ENCODE data around the gene IKZF2.

GRCh38 chr2:212998626-212999359, 152.6 kb downstream of the IKZF2 start:
- TF ChIP-seq POLR2A (IDR thresholded peaks at IDR 0.05; ENCODE audit: low read length) (no peak), GATA1 (IDR thresholded peaks at IDR 0.05; ENCODE audit: low read depth, low read length) (no peak)

Data from erythroblast (primary cell).